Tibial nerve (tissue), 4 donors: Measurements from ENCODE around the gene EBF3.

Experiments
- EP300 ChIP-seq, 2 donors: sonication (generic); formaldehyde crosslinking; IDR thresholded peaks; one replicate each; pipeline ENCODE4 v1.6.1; 2017; ENCODE audit warnings: antibody characterized with exemption in 2 of 2, mild to moderate bottlenecking in 1 of 2
- POLR2A ChIP-seq, 2 donors: fragments of 450-650 bp; IDR thresholded peaks; one replicate each; pipeline ENCODE4 v1.6.1; 2017; ENCODE audit warnings: antibody characterized with exemption in 2 of 2, mild to moderate bottlenecking in 2 of 2, moderate library complexity in 2 of 2
- TF ChIP-seq, protein P1 (sequence below), 5 experiments: fragments of 200-600 bp in 3 of 5; fragments of 450-650 bp in 2 of 5; sonication (generic) in 3 of 5; IDR thresholded peaks; one replicate each; pipeline ENCODE4 v1.5.1; 2016 to 2019; ENCODE audit warnings: antibody characterized with exemption in 5 of 5, mild to moderate bottlenecking in 3 of 5, moderate library complexity in 2 of 5

DNA sequence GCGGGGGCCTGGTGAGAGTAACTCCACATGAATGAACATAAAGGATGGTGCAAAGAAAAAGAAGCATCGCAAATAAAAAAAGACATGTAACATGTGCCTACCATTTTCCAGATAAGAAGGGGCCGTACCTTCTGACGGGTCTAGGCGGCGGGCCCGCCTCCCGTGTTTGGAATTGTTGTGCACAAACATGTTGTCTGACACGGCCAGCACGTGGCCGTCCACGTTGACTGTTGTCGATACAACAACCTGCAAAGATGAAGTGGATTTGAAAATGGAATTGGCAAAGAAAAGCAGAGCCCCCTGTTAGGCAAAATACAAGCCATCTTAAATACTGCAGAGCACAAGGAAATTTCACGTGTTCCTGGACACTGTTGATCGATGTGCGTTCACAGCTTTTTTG lies 90.7 kb downstream of the EBF3 start:
- no peak for TF ChIP-seq POLR2A (IDR thresholded peaks at IDR 0.05)
- TF ChIP-seq, protein P1, sequence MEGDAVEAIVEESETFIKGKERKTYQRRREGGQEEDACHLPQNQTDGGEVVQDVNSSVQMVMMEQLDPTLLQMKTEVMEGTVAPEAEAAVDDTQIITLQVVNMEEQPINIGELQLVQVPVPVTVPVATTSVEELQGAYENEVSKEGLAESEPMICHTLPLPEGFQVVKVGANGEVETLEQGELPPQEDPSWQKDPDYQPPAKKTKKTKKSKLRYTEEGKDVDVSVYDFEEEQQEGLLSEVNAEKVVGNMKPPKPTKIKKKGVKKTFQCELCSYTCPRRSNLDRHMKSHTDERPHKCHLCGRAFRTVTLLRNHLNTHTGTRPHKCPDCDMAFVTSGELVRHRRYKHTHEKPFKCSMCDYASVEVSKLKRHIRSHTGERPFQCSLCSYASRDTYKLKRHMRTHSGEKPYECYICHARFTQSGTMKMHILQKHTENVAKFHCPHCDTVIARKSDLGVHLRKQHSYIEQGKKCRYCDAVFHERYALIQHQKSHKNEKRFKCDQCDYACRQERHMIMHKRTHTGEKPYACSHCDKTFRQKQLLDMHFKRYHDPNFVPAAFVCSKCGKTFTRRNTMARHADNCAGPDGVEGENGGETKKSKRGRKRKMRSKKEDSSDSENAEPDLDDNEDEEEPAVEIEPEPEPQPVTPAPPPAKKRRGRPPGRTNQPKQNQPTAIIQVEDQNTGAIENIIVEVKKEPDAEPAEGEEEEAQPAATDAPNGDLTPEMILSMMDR (IDR thresholded peaks at IDR 0.05): no peak
- no peak for TF ChIP-seq EP300 (IDR thresholded peaks at IDR 0.05)
